Lung (tissue), 12 donors: ENCODE measurements around the gene ASB2. TPM values are rescaled to one million over a fixed set of nuclear protein-coding genes. Genes with fewer than 3 reads are reported as not detected.

Source experiments
- ATAC-seq: fragments of 200-7000 bp; cut with Tn5 transposase; one replicate; pipeline ENCODE4 v1.9.1; 2020; ENCODE audit warnings: moderate number of reproducible peaks; ENCODE audit not compliant: insufficient read depth, low FRiP score
- DNase-seq, 3 donors: peaks; one replicate each; pipeline ENCODE4 v3.0.0-alpha.2; 2013 to 2017
- H3K27ac ChIP-seq, 2 donors: one replicate each; pipeline ENCODE4 v1.5.1; 2013; ENCODE audit warnings: mild to moderate bottlenecking in 2 of 2, moderate library complexity in 2 of 2, control low read depth in 1 of 2, inconsistent platforms in 1 of 2, low read depth in 1 of 2, low read length in 1 of 2
- H3K27me3 ChIP-seq, 3 donors: one replicate each; pipeline ENCODE4 v1.5.1; 2013; ENCODE audit warnings: low read length in 2 of 3; ENCODE audit not compliant: control insufficient read depth in 3 of 3, insufficient read depth in 3 of 3
- H3K36me3 ChIP-seq, 4 donors: one replicate each; pipeline ENCODE4 v1.5.1; 2013; ENCODE audit warnings: low read length in 4 of 4, mild to moderate bottlenecking in 1 of 4, moderate library complexity in 1 of 4; ENCODE audit not compliant: control insufficient read depth in 4 of 4, insufficient read depth in 4 of 4
- H3K4me1 ChIP-seq, 5 donors: one replicate each; pipeline ENCODE4 v1.5.1; 2013; ENCODE audit warnings: low read length in 5 of 5, mild to moderate bottlenecking in 2 of 5, moderate library complexity in 1 of 5; ENCODE audit not compliant: control insufficient read depth in 5 of 5, insufficient read depth in 5 of 5
- H3K4me3 ChIP-seq: one replicate; pipeline ENCODE4 v1.5.1; 2013; ENCODE audit warnings: mild to moderate bottlenecking, control low read depth, moderate library complexity
- H3K9ac ChIP-seq, 2 donors: one replicate each; pipeline ENCODE4 v1.5.1; 2013; ENCODE audit warnings: low read length in 2 of 2, control low read depth in 1 of 2; ENCODE audit not compliant: insufficient read depth in 1 of 2
- H3K9me3 ChIP-seq, 4 donors: one replicate each; pipeline ENCODE4 v1.5.1; 2013; ENCODE audit warnings: low read length in 3 of 4, mild to moderate bottlenecking in 1 of 4, moderate library complexity in 1 of 4; ENCODE audit not compliant: control insufficient read depth in 4 of 4, insufficient read depth in 3 of 4
- WGBS, 2 donors: extraction: QIAGEN DNeasy Blood & Tissue Kit; methylation state at CpG; one replicate each; pipeline ENCODE4 v1.1.7; 2013; 5-methylcytosine and 5-hydroxymethylcytosine counted together
- polyA plus RNA-seq, 2 donors: library from polyadenylated mRNA; stranded (reverse); fragments of 200-250 nt; gene quantifications; one replicate each; pipeline ENCODE4 v1.2.1, GENCODE V29; 2013
- total RNA-seq, 2 donors: library from RNA; depleted of rRNA in 1 of 2; stranded (reverse); fragments of >200 nt in 1 of 2; gene quantifications; one replicate each; pipeline ENCODE4 v1.2.1, GENCODE V29; 2014 to 2021
- TF ChIP-seq, protein P1 (sequence below): IDR thresholded peaks from 2 replicates; pipeline ENCODE4 v1.5.1; 2012; ENCODE audit warnings: mild to moderate bottlenecking; ENCODE audit errors: control extremely low read depth, extremely low read depth
- donor health status: control.
- donor health status: control.
- donor health status: Bipolar disorder and iron deficiency.
- donor health status: healthy.
- donor health status: DM: yes; HTN: yes; CAD: no.

The ASB2 gene
- total and polyA plus RNA-seq, 4 donors, result 1.8 to 3.7 (median 2.6) TPM

DNA sequence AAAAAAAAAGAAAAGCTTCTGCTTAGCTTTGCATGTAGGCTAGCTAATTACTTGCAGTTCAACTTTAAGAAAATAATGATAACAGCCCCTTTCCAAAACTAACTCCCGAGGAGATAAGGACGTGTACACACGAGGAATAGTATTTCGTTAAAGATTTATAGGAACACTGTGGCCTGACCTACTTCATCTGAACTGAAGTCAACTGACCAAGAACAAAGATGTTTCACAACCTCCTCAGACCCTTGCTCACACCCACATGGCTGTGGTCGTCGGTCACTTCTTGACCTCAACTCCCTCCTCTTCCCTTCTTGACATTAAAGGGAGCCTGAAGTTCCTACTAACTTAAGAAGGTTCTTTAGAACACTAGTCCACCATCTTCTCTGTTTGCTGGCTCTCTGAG is 74.6 kb downstream of the ASB2 start:
- H3K4me3 ChIP-seq, result no peak overlapping the region
- peaks cover 0 to 2% (median 0%) of the 10 kb centered on the region in 4 donors for H3K9me3 ChIP-seq
- H3K27ac ChIP-seq, result no peak overlapping the region
- no peaks in the 10 kb centered on the region for H3K36me3 ChIP-seq
- H3K9ac ChIP-seq, result no peak overlapping the region
- DNase-seq (no peak), ATAC-seq (no peak)
- TF ChIP-seq, protein P1, sequence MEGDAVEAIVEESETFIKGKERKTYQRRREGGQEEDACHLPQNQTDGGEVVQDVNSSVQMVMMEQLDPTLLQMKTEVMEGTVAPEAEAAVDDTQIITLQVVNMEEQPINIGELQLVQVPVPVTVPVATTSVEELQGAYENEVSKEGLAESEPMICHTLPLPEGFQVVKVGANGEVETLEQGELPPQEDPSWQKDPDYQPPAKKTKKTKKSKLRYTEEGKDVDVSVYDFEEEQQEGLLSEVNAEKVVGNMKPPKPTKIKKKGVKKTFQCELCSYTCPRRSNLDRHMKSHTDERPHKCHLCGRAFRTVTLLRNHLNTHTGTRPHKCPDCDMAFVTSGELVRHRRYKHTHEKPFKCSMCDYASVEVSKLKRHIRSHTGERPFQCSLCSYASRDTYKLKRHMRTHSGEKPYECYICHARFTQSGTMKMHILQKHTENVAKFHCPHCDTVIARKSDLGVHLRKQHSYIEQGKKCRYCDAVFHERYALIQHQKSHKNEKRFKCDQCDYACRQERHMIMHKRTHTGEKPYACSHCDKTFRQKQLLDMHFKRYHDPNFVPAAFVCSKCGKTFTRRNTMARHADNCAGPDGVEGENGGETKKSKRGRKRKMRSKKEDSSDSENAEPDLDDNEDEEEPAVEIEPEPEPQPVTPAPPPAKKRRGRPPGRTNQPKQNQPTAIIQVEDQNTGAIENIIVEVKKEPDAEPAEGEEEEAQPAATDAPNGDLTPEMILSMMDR, result no peak
- WGBS, 2 donors, result 31 to 48% methylated on average over 6 of the region's 6 CpGs
- H3K27me3 ChIP-seq, result peaks cover 0 to 2% (median 0%) of the 10 kb centered on the region in 3 donors
- H3K4me1 ChIP-seq, result peaks cover 0 to 6% (median 0%) of the 10 kb centered on the region in 5 donors

DNA sequence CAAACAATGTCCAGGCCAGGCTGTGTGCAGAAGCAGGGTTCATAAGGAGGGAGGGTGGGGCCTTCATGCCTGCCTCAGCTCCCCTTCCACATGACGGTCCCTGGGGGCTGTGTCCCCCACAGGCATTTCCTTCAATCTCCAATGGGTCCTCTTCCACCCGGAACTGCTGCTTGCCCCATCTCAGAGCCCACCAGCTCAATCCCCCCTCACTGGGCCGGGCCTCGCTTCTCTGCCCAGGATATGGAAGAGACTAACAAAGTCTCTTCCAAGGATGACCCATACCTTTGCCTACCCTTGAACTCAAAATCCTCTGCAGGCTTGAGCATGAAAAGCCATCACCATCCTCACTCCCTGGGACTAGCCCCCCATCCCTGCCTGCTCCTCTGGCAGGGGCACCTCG is 77.6 kb downstream of the ASB2 start:
- Histone ChIP-seq H3K4me1 (peaks cover 0 to 6% (median 0%) of the 10 kb centered on the region in 5 donors), H3K27me3 (no peaks in the 10 kb centered on the region), H3K9ac (no peak overlapping the region), H3K27ac (no peak overlapping the region), H3K9me3 (peaks cover 0 to 5% (median 0%) of the 10 kb centered on the region in 4 donors), H3K36me3 (no peaks in the 10 kb centered on the region), H3K4me3 (no peak overlapping the region)
- DNase-seq (no peak), ATAC-seq (no peak)
- 83 to 96% methylated on average over 5 of the region's 5 CpGs for WGBS, 2 donors
- TF ChIP-seq, protein P1, result no peak

DNA sequence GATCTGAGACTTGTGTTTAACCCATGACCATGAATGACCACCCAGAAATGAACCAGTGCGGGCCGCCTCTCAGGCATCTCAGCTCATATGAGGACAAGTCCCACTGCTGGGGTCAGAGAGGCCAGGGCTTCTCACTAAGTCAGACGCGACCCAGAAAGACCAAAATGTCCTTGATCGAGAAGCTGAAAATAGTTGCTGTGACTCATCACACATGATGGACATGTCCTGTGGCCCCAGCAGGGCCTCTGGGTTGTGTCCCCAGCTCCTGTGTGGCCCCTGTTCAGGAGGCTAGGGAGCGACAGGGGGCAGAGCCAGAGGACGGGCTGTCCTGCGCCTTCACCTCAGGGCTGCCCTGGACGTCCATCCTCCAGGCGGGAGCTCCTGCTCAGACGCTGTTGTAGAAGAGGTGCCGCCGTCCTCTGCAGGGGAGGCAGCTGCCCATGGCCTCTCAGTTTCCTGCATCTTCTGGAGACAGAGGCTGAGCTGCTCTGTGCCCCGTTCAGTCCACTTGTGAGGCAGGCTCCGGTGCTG is 78.2 kb downstream of the ASB2 start:
- ATAC-seq (no peak), DNase-seq (no peak)
- Histone ChIP-seq H3K4me3 (no peak overlapping the region), H3K27me3 (no peaks in the 10 kb centered on the region), H3K9ac (no peak overlapping the region), H3K9me3 (peaks cover 0 to 2% (median 0%) of the 10 kb centered on the region in 4 donors), H3K27ac (no peak overlapping the region), H3K36me3 (no peaks in the 10 kb centered on the region), H3K4me1 (peaks cover 0 to 6% (median 0%) of the 10 kb centered on the region in 5 donors)
- TF ChIP-seq, protein P1, result no peak
- 85 to 89% methylated on average over 15 of the region's 15 CpGs for WGBS, 2 donors

DNA sequence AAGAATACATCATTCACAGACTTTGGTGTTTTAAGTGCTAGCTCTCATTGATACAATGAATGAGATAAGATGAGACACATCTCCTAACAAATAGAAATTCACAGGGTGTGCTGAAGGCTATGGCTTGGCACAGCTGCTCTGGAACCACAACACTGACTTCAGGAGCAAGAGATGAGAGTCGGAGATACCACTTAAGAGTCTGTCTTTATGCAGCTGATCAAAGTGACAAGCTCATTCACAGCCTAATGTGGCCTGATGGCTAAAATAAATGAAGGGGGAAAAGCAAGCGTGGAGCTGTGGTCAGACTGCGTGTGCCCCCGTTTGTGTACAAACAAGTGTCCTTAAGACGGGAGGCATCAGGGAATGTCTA is 78.9 kb downstream of the ASB2 start:
- no peaks in the 10 kb centered on the region for H3K36me3 ChIP-seq
- no peak overlapping the region for H3K4me3 ChIP-seq
- 81 to 89% methylated on average over 5 of the region's 5 CpGs for WGBS, 2 donors
- ATAC-seq (no peak), DNase-seq (no peak)
- H3K9me3 ChIP-seq, result peaks cover 0 to 2% (median 0%) of the 10 kb centered on the region in 4 donors
- no peaks in the 10 kb centered on the region for H3K27me3 ChIP-seq
- no peak overlapping the region for H3K9ac ChIP-seq
- TF ChIP-seq, protein P1, result no peak
- peaks cover 0 to 6% (median 0%) of the 10 kb centered on the region in 5 donors for H3K4me1 ChIP-seq
- no peak overlapping the region for H3K27ac ChIP-seq
